NCI-H2029 (cell line): Measurements from ENCODE around the gene SHOX.
"Not testable (repeated sequence)": the region's sequence is repeated elsewhere in the genome, so short reads cannot be mapped to it uniquely, and the experiment has no call there.

ENCODE experiments used
- DNase-seq: peaks from one replicate; lab custom pipeline; 2025; lab: John Stamatoyannopoulos, UW

The SHOX gene

GRCh38 chrX:630612-631496, at the start of gene SHOX:
SHOX (plus strand) TSS chrX:630791; CDS start chrX:630898, 107 bp downstream.
- no peak for DNase-seq

- DNase-seq, result no peak
Observed at GRCh38 chrX:581066-581465, 49.5 kb upstream of the SHOX start.

GRCh38 chrX:581720-582298, 48.8 kb upstream of the SHOX start:
- no peak for DNase-seq

- no peak for DNase-seq
Observed at GRCh38 chrX:584572-584971, 46.0 kb upstream of the SHOX start.

GRCh38 chrX:585115-585808, 45.3 kb upstream of the SHOX start:
- DNase-seq, result no peak

GRCh38 chrX:586351-586750, 44.2 kb upstream of the SHOX start:
- no peak for DNase-seq

- DNase-seq, result not testable (repeated sequence)
Observed at GRCh38 chrX:589261-589660, 41.3 kb upstream of the SHOX start.

- no peak for DNase-seq
Observed at GRCh38 chrX:590693-591404, 39.7 kb upstream of the SHOX start.

GRCh38 chrX:599837-600715, 30.5 kb upstream of the SHOX start:
- no peak for DNase-seq

- DNase-seq, result not testable (repeated sequence)
Observed at GRCh38 chrX:603029-603428, 27.6 kb upstream of the SHOX start.

- DNase-seq, result not testable (repeated sequence)
Observed at GRCh38 chrX:604616-605015, 26.0 kb upstream of the SHOX start.

GRCh38 chrX:608088-608487, 22.5 kb upstream of the SHOX start:
- not testable (repeated sequence) for DNase-seq

GRCh38 chrX:614136-614535, 16.5 kb upstream of the SHOX start:
- no peak for DNase-seq

GRCh38 chrX:617401-617800, 13.2 kb upstream of the SHOX start:
- DNase-seq, result no peak

- DNase-seq, result no peak
Observed at GRCh38 chrX:617891-618290, 12.7 kb upstream of the SHOX start.

GRCh38 chrX:618304-618703, 12.3 kb upstream of the SHOX start:
- not testable (repeated sequence) for DNase-seq

GRCh38 chrX:618761-619450, 11.7 kb upstream of the SHOX start:
- no peak for DNase-seq

- DNase-seq, result no peak
Observed at GRCh38 chrX:619451-619811, 11.2 kb upstream of the SHOX start.

GRCh38 chrX:619812-620531, 10.6 kb upstream of the SHOX start:
- no peak for DNase-seq
